GM12873 (cell line): ENCODE data around the gene UBTF.

Source experiments
- CTCF ChIP-seq: IDR thresholded peaks from 2 replicates; pipeline ENCODE4 v1.5.1; 2012; ENCODE audit warnings: low read depth, mild to moderate bottlenecking, moderate library complexity, low read length, control low read depth; ENCODE audit not compliant: insufficient read depth; ENCODE audit errors: missing control alignments

UBTF gene

DNA sequence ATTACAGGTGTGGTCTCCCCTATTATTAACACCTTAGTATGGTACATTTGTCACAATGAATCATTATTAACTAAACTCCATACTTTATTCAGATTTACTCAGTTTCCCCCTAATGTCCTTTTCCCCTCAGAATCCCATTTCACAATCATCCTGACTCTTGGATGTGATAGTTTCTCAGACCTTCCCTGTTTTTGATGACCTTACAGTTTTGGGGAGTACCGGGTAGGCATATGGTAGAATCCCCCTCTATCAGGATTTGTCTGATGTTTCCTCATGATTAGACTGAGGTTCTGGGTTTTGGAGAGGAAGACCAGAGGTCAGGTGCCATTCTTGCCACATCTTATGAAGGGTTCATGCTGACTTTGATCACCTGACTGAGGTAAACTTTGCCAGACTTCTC is 55.0 kb downstream of the UBTF start:
- TF ChIP-seq CTCF = no peak

GRCh38 chr17:44159519-44160210 is 59.8 kb downstream of the UBTF start:
- no peak for TF ChIP-seq CTCF

DNA sequence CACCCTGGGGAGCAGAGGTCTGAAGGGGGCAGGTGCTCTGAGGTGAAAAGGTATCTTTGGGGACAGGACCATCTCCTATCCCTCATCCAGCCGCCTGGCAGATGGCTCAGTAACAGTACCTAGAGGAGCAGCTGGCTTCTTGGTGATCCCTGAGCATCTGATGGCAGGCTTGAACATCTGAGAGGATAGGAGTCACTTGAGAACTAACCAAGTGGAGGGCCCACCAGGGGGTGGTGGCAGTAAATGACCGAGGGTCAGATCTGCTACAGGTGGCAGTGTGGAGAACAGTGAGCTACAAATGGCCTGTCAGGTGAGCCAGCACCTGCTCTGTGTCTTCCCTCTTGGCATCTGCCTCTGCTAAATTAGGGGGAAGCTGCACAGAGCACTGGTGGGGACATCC is 64.0 kb downstream of the UBTF start:
- TF ChIP-seq CTCF = no peak
